ENCODE results near the gene C11orf68. TPM values are rescaled to one million over a fixed set of nuclear protein-coding genes. Genes with fewer than 3 reads are reported as not detected.

The C11orf68 gene
- total and polyA plus RNA-seq, 9 of the 15 experiments (the other 6 are each of a cell fraction or from before 2014, with no cell fraction given): 3.6 to 35.9 (median 12.8) TPM

DNA sequence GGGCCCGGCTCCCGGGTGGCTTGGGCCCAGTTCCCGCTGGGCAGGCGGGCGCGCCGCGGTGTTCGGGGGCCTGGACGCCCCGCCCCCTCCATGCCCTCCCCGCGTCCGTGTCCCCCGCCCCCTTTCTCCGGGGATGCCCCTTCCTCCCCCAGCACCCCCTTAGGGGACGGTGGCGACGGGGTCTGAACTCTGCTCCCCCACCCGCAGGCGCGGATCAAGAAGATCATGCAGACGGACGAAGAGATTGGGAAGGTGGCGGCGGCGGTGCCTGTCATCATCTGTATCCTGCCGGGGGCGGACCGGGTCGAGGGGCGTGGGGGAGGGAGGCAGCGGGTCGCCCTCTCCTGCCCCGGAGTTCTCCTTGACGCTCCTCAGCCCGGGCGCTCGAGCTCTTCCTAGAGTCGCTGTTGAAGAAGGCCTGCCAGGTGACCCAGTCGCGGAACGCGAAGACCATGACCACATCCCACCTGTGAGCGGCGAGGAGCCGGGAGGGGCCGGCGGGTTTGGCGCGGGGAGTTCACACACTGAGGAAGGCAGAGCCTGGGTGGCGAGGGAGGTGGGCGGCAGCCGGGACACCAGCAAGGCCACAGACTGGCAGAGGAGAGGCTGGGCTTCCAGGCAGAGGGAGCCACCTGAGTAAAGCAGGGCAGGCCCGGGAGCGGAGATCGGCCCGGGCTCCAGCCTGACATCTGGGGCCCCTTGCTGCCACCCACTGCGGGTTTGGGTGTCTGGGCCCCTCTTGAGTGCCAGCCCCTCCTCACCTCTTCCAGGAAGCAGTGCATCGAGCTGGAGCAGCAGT is 910 bp upstream of the C11orf68 start (continued):
- TF ChIP-seq ZNF766 (CRISPR knock-in tag; conservative IDR thresholded peaks at IDR 0.05): 0 out of 2 replicates have a peak, but pooled peaks have one; percentile 10
- TF ChIP-seq, protein P1, sequence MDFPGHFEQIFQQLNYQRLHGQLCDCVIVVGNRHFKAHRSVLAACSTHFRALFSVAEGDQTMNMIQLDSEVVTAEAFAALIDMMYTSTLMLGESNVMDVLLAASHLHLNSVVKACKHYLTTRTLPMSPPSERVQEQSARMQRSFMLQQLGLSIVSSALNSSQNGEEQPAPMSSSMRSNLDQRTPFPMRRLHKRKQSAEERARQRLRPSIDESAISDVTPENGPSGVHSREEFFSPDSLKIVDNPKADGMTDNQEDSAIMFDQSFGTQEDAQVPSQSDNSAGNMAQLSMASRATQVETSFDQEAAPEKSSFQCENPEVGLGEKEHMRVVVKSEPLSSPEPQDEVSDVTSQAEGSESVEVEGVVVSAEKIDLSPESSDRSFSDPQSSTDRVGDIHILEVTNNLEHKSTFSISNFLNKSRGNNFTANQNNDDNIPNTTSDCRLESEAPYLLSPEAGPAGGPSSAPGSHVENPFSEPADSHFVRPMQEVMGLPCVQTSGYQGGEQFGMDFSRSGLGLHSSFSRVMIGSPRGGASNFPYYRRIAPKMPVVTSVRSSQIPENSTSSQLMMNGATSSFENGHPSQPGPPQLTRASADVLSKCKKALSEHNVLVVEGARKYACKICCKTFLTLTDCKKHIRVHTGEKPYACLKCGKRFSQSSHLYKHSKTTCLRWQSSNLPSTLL (IDR thresholded peaks at IDR 0.05): no peak
- no peak for TF ChIP-seq ZNF347 (CRISPR knock-in tag; IDR thresholded peaks at IDR 0.05; ENCODE audit: low read depth)
- TF ChIP-seq SMC3 (conservative IDR thresholded peaks at IDR 0.05; ENCODE audit: insufficient read depth, low read depth, low read length): no peak
- TF ChIP-seq ARHGAP35 (IDR thresholded peaks at IDR 0.05; ENCODE audit: partially characterized antibody): no peak
- no peak for TF ChIP-seq SMAD4 (CRISPR knock-in tag; conservative IDR thresholded peaks at IDR 0.05)
- TF ChIP-seq ZNF140 (CRISPR knock-in tag; IDR thresholded peaks at IDR 0.05): no peak
- TF ChIP-seq HMG20A (CRISPR knock-in tag; conservative IDR thresholded peaks at IDR 0.05): no peak
- no peak for TF ChIP-seq ELF2 (CRISPR knock-in tag; IDR thresholded peaks at IDR 0.05)
- TF ChIP-seq, protein P2, sequence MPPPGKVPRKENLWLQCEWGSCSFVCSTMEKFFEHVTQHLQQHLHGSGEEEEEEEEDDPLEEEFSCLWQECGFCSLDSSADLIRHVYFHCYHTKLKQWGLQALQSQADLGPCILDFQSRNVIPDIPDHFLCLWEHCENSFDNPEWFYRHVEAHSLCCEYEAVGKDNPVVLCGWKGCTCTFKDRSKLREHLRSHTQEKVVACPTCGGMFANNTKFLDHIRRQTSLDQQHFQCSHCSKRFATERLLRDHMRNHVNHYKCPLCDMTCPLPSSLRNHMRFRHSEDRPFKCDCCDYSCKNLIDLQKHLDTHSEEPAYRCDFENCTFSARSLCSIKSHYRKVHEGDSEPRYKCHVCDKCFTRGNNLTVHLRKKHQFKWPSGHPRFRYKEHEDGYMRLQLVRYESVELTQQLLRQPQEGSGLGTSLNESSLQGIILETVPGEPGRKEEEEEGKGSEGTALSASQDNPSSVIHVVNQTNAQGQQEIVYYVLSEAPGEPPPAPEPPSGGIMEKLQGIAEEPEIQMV (tag; conservative IDR thresholded peaks at IDR 0.05; ENCODE audit: low read depth): no peak
- TF ChIP-seq NUFIP1 (IDR thresholded peaks at IDR 0.05; ENCODE audit: partially characterized antibody): no peak
- TF ChIP-seq PRMT5 (CRISPR knock-in tag; IDR thresholded peaks at IDR 0.05): no peak
- TF ChIP-seq DIDO1 (tag; IDR thresholded peaks at IDR 0.05; ENCODE audit: low read depth): no peak
- TF ChIP-seq SIN3A (IDR thresholded peaks at IDR 0.05; ENCODE audit: borderline replicate concordance in 2 of 2, control insufficient read depth in 1 of 2, low read depth in 2 of 2, low read length in 2 of 2): peak in 1 of 2 experiments; percentile 52; a peak in 1 of 4 replicates
- TF ChIP-seq, protein P3, sequence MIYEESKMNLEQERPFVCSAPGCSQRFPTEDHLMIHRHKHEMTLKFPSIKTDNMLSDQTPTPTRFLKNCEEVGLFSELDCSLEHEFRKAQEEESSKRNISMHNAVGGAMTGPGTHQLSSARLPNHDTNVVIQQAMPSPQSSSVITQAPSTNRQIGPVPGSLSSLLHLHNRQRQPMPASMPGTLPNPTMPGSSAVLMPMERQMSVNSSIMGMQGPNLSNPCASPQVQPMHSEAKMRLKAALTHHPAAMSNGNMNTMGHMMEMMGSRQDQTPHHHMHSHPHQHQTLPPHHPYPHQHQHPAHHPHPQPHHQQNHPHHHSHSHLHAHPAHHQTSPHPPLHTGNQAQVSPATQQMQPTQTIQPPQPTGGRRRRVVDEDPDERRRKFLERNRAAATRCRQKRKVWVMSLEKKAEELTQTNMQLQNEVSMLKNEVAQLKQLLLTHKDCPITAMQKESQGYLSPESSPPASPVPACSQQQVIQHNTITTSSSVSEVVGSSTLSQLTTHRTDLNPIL (CRISPR knock-in tag; IDR thresholded peaks at IDR 0.05): no peak
- no peak for TF ChIP-seq ZFP30 (CRISPR knock-in tag; IDR thresholded peaks at IDR 0.05; ENCODE audit: borderline replicate concordance)
- no peak for TF ChIP-seq ZNF695 (CRISPR knock-in tag; IDR thresholded peaks at IDR 0.05)
- TF ChIP-seq KDM4B (IDR thresholded peaks at IDR 0.05; ENCODE audit: borderline replicate concordance in 2 of 2, low read depth in 1 of 2): 0 out of 4 replicates have a peak, but pooled peaks of 1 of the 2 experiments have one; percentile 2
- peak; percentile 59 for TF ChIP-seq SAP30 (IDR thresholded peaks at IDR 0.05; ENCODE audit: borderline replicate concordance, insufficient read depth, low read depth, low read length, poor library complexity, severe bottlenecking)
- TF ChIP-seq KDM5B (IDR thresholded peaks at IDR 0.05; ENCODE audit: insufficient replicate concordance, low read depth, low read length): no peak
- TF ChIP-seq, protein P4, sequence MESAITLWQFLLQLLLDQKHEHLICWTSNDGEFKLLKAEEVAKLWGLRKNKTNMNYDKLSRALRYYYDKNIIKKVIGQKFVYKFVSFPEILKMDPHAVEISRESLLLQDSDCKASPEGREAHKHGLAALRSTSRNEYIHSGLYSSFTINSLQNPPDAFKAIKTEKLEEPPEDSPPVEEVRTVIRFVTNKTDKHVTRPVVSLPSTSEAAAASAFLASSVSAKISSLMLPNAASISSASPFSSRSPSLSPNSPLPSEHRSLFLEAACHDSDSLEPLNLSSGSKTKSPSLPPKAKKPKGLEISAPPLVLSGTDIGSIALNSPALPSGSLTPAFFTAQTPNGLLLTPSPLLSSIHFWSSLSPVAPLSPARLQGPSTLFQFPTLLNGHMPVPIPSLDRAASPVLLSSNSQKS (CRISPR knock-in tag; IDR thresholded peaks at IDR 0.05): no peak
